ENCODE measurements around the gene ABT1.

- TF ChIP-seq CTCF (conservative IDR thresholded peaks at IDR 0.05; ENCODE audit: low read length) (no peak), EZH2phosphoT487 (IDR thresholded peaks at IDR 0.05; ENCODE audit: borderline replicate concordance, low read depth, low read length) (no peak)
Observed at GRCh38 chr6:26623339-26623859, 26.6 kb downstream of the ABT1 start.
